Psoas muscle (tissue), 8 donors: ENCODE results near the gene FBXW5. TPM values are rescaled to one million over a fixed set of nuclear protein-coding genes. Genes with fewer than 3 reads are reported as not detected.

Source experiments
- ATAC-seq, 4 donors: fragments of 200-7000 bp; cut with Tn5 transposase; one replicate each; pipeline ENCODE4 v1.9.1; 2020; ENCODE audit warnings: moderate library complexity in 3 of 4, mild to moderate bottlenecking in 2 of 4
- DNase-seq, 2 donors: peaks; one replicate each; pipeline ENCODE4 v3.0.0-alpha.2; 2020
- H3K27ac ChIP-seq: fragments of 200-600 bp; one replicate; pipeline ENCODE4 v1.8.0; 2022
- H3K27me3 ChIP-seq, 3 donors: fragments of 200-600 bp in 1 of 3; one replicate each; pipeline versions ENCODE4 v1.6.1 to v1.8.0; 2013 to 2022; ENCODE audit warnings: low read length in 2 of 3, mild to moderate bottlenecking in 2 of 3, moderate library complexity in 1 of 3; ENCODE audit not compliant: insufficient read depth in 3 of 3
- H3K36me3 ChIP-seq, 2 donors: fragments of 200-600 bp in 1 of 2; one replicate each; pipeline versions ENCODE4 v1.6.1 to v1.8.0; 2013 to 2022; ENCODE audit warnings: low read depth in 1 of 2, mild to moderate bottlenecking in 1 of 2, moderate library complexity in 1 of 2; ENCODE audit not compliant: insufficient read depth in 1 of 2
- H3K4me1 ChIP-seq: fragments of 200-600 bp; one replicate; pipeline ENCODE4 v1.8.0; 2022
- H3K4me3 ChIP-seq: fragments of 200-600 bp; one replicate; pipeline ENCODE4 v1.8.0; 2022; ENCODE audit warnings: mild to moderate bottlenecking
- H3K9me3 ChIP-seq: fragments of 200-600 bp; one replicate; pipeline ENCODE4 v1.8.0; 2022
- CTCF ChIP-seq: fragments of 200-600 bp; IDR thresholded peaks from one replicate; pipeline ENCODE4 v1.8.0; 2022; ENCODE audit warnings: antibody characterized with exemption
- WGBS, 3 donors: extraction: QIAGEN DNeasy Blood & Tissue Kit; methylation state at CpG; one replicate each; pipeline versions ENCODE4 v1.1.6 to v1.1.7; 2013; 5-methylcytosine and 5-hydroxymethylcytosine counted together
- intact Hi-C, 2 donors: fragments of 100-400 bp; cut with DNase I; formaldehyde crosslinking; loops; one replicate each; pipeline versions ENCODE4 v1.11.0 to v1.14.2; 2022
- polyA plus RNA-seq, 3 donors: library from polyadenylated mRNA; stranded (reverse); fragments of 200-250 nt; gene quantifications; one replicate each; pipeline ENCODE4 v1.2.3, GENCODE V29; 2013
- total RNA-seq, 4 donors: library from RNA; stranded (reverse); fragmentation: NEBNext Ultra II Directional in 2 of 4; extraction: Animal tissue kit (Norgen Biotek cat#: 25700) in 2 of 4; gene quantifications; one replicate each; pipeline versions ENCODE4 v1.2.1 to v1.2.4, GENCODE V29; 2021 to 2023
- donor health status: healthy with polysubstance abuse.
- donor health status: DM: no; HTN: no; CAD: no; lungs with moderate emphysema.
- donor health status: Bipolar disorder and iron deficiency.
- donor health status: healthy.
- donor health status: DM: yes; HTN: yes; CAD: no.
- donor health status: DM: no; HTN: no; CAD: no.
- donor health status: DM: no; HTN: no; CAD: no.
- donor health status: DM: yes; HTN: yes; CAD: no.

FBXW5 gene
- total and polyA plus RNA-seq, 7 donors, result 135 to 261 (median 202) TPM

DNA sequence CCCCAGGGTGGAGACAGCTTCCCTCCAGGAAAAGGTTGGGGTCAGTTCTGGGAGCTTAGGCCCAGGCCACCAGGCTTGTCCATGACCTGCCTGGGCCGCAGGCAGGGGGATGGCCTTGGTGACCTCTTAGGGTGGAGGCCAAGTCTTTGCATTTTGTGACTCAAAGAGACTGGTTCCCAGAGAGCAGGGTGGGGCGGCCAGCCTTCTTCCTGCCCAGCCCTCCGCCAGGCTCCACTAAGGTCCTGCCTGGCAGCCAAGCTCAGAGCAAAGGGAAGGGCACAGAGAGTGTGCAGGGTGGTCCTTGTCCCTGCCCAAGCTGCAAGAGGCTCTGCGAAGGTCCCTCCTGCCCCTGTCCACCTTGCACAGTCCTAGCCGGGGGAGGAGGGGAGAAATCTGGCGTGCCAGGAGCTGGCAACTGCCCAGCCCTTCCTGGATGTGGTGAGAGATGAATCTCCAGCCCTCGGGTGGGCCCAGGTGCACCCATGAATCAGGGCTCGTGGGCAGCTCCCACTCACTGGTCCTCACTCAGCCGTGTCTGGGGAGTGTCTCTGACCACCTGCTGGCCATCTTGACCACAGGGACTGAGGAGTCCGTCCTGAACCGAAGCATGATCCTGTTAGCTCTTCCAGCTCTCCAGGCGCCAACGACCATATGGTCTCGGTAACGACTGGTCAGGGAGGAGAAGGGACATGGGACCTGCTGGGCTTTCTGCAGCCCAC lies 30.4 kb upstream of the FBXW5 start:
- Histone ChIP-seq H3K4me1 (peaks cover 12% of the 10 kb centered on the region), H3K4me3 (no peak overlapping the region), H3K36me3 (no peaks in the 10 kb centered on the region), H3K27ac (no peak overlapping the region), H3K27me3 (peaks cover 0 to 3% (median 0%) of the 10 kb centered on the region in 3 donors), H3K9me3 (no peaks in the 10 kb centered on the region)
- ATAC-seq (no peak), DNase-seq (no peak)
- intact Hi-C loops, result no loop called here
- TF ChIP-seq CTCF, result no peak
- 56 to 70% (median 64%) methylated on average over 15 of the region's 15 CpGs for WGBS, 3 donors

DNA sequence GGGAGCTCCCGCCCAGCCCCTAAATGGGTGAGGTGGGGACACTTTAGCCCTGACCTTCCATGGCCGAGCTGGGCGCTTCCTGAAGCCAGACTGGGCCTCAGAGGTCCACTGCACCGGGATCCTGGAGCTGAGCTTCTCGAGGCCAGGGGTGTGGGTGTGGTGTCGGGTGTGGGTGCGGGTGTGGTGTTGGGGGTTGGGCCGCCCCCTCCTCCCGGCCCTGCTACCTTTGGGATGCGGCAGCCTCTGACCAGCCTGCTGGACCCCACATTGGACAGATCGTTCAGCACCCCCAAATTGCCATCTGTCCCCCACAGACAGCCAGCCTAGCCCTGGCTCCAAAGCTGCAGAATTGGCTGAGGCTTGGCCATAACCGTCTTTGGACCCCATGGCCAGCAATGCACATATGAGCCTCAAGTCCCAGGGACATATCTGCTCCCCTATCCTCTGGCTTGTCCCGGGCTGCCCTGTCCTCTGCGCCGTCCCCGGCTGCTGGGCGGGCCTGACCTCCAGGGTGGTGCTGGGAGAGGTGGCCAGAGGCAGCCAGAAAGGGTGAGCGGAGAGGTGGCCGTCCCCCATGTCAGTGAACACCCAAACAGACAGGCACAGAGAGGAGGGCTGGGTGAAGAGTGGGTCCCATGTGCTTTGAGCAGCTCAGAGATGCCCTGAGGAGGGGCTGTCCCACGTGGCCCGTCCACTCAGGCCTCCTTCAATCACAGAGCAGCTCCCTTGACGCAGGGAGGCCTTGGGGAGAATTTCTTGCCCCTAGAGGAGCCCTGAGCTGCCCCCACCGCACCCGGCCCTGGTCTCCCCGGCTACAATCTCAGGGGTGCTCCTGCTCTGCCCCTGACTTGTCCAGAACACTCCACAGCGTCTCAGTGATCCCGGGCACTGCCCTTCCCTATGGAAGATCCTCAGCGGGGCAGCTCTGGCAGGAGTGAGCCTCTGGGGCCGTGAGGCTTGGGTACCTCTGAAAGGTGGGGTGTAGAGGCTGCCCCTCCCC lies 29.4 kb upstream of the FBXW5 start:
- Histone ChIP-seq H3K27me3 (peaks cover 0 to 1% (median 0%) of the 10 kb centered on the region in 3 donors), H3K27ac (no peak overlapping the region), H3K36me3 (no peaks in the 10 kb centered on the region), H3K9me3 (no peaks in the 10 kb centered on the region), H3K4me3 (no peak overlapping the region), H3K4me1 (peaks cover 12% of the 10 kb centered on the region)
- no peak for DNase-seq
- intact Hi-C loops, result no loop called here
- 89 to 93% (median 90%) methylated on average over 26 to 29 of the region's 29 CpGs for WGBS, 3 donors
- no peak for ATAC-seq
- no peak for TF ChIP-seq CTCF

GRCh38 chr9:136972743-136973142 lies 28.2 kb upstream of the FBXW5 start:
- intact Hi-C loops, result no loop called here
- peaks cover 9% of the 10 kb centered on the region for H3K4me1 ChIP-seq
- H3K9me3 ChIP-seq, result no peaks in the 10 kb centered on the region
- peaks cover 0 to 1% (median 0%) of the 10 kb centered on the region in 3 donors for H3K27me3 ChIP-seq
- no peaks in the 10 kb centered on the region for H3K36me3 ChIP-seq
- WGBS, 3 donors, result 33 to 58% (median 45%) methylated on average over 12 to 13 of the region's 13 CpGs
- no peak overlapping the region for H3K4me3 ChIP-seq
- TF ChIP-seq CTCF, result no peak
- ATAC-seq (no peak), DNase-seq (no peak)
- no peak overlapping the region for H3K27ac ChIP-seq

DNA sequence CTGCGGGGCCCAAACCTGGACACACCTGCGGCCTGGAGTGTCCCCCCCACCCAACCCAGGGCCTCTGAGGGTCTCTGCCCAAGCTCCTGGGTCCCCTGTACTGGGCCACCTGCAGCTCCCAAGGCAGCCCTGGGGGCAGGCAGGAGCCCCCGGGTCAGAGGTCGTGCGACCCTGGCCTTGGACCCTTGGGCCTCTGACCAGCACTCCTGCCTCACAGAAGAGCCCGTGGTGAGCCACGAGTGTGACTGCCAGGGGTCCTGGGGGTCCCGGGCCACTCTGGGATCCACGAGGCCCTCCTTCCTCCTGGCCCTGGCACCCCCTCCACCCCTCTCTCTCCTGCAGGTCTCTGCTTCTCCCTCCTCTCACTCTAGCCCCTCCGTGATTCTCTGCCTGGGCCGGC lies 27.8 kb upstream of the FBXW5 start:
- H3K36me3 ChIP-seq, result no peaks in the 10 kb centered on the region
- H3K9me3 ChIP-seq, result no peaks in the 10 kb centered on the region
- intact Hi-C loops, result no loop called here
- ATAC-seq (no peak), DNase-seq (no peak)
- H3K4me3 ChIP-seq, result no peak overlapping the region
- H3K4me1 ChIP-seq, result peaks cover 6% of the 10 kb centered on the region
- WGBS, 3 donors, result 68 to 72% (median 71%) methylated on average over 10 to 11 of the region's 11 CpGs
- no peak overlapping the region for H3K27ac ChIP-seq
- no peak for TF ChIP-seq CTCF
- no peaks in the 10 kb centered on the region for H3K27me3 ChIP-seq
